ENCODE results near the gene CD14. TPM values are rescaled to one million over a fixed set of nuclear protein-coding genes. Genes with fewer than 3 reads are reported as not detected.

The CD14 gene
- total RNA-seq, 1 experiment from 2014 or later = 0.13 TPM

DNA sequence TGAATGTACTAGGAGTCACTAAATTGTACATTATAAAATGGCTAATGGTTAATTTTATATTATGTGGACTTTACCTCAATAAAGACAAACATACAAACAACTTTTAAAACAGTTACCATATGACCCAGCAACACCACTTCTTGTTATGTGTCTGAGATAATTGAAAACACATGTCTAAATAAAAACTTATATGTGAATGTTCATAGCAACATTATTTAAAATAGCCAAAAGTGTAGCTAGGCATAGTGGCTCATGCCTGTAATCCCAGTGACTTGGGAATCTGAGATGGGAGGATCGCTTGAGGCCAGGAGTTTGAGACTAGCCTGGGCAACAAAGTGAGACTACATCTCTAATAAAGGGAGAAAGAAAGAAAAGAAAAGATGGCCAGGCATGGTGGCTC is 45.5 kb downstream of the CD14 start:
- H4K8ac ChIP-seq (replicated peaks; ENCODE audit: insufficient read length, low read depth, low read length) = no peak overlapping the region
- H3T11ph ChIP-seq (ENCODE audit: low read length) = no peak overlapping the region
- no peaks in the 10 kb centered on the region for H3K36me3 Mint-ChIP-seq (ENCODE audit: insufficient read depth in 1 of 3, low read depth in 3 of 3)
- no peak overlapping the region for H4K5ac ChIP-seq (ENCODE audit: insufficient read length, low read depth, low read length)
- no peak overlapping the region for H3K27ac Mint-ChIP-seq
- TF ChIP-seq, protein P1, sequence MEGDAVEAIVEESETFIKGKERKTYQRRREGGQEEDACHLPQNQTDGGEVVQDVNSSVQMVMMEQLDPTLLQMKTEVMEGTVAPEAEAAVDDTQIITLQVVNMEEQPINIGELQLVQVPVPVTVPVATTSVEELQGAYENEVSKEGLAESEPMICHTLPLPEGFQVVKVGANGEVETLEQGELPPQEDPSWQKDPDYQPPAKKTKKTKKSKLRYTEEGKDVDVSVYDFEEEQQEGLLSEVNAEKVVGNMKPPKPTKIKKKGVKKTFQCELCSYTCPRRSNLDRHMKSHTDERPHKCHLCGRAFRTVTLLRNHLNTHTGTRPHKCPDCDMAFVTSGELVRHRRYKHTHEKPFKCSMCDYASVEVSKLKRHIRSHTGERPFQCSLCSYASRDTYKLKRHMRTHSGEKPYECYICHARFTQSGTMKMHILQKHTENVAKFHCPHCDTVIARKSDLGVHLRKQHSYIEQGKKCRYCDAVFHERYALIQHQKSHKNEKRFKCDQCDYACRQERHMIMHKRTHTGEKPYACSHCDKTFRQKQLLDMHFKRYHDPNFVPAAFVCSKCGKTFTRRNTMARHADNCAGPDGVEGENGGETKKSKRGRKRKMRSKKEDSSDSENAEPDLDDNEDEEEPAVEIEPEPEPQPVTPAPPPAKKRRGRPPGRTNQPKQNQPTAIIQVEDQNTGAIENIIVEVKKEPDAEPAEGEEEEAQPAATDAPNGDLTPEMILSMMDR (conservative IDR thresholded peaks at IDR 0.05) = no peak
- no peak overlapping the region for H3K18ac ChIP-seq (ENCODE audit: insufficient read length, low read depth, low read length)
- H3K4me1 ChIP-seq (ENCODE audit: insufficient read depth, low read length) = no peaks in the 10 kb centered on the region
- H3K79me1 ChIP-seq (ENCODE audit: insufficient read depth, low read depth, low read length, poor library complexity, severe bottlenecking) = no peaks in the 10 kb centered on the region
- H3K9ac ChIP-seq (ENCODE audit: extremely low read depth, insufficient read length, low read length) = no peak overlapping the region
- no peak overlapping the region for H2AK5ac ChIP-seq (ENCODE audit: insufficient read length, low read length)
- no peak overlapping the region for H4K91ac ChIP-seq (ENCODE audit: insufficient read length, low read depth, low read length)
- no peaks in the 10 kb centered on the region for H3K27me3 ChIP-seq (ENCODE audit: insufficient read depth, low read length)
- no peak for DNase-seq
- WGBS (ENCODE audit: extremely low coverage, insufficient read length, low lambda C conversion rate) = no CpG with 5 or more reads among the region's 1 CpG
- no peak overlapping the region for H2BK120ac ChIP-seq (ENCODE audit: low read depth, low read length, poor library complexity, severe bottlenecking)
- no peak overlapping the region for H3K4ac ChIP-seq (ENCODE audit: low read depth, low read length)
- H3K9me3 Mint-ChIP-seq = peaks cover 9 to 13% of the 10 kb centered on the region in 2 experiments
- no peaks in the 10 kb centered on the region for H4K20me1 ChIP-seq (ENCODE audit: control insufficient read depth, insufficient read depth, insufficient read length)
- no peak overlapping the region for H3K14ac ChIP-seq (ENCODE audit: insufficient read depth, low read length)
- no peak overlapping the region for H2AFZ ChIP-seq (ENCODE audit: low read length)
- H3K79me2 ChIP-seq (ENCODE audit: insufficient read depth, low read length) = no peaks in the 10 kb centered on the region
- H2BK5ac ChIP-seq (ENCODE audit: insufficient read length, low read length) = no peak overlapping the region
- H2BK15ac ChIP-seq (ENCODE audit: low read depth, low read length) = no peak overlapping the region
- H3K27ac ChIP-seq (ENCODE audit: insufficient read length, low read depth, low read length) = no peak overlapping the region
- H2BK20ac ChIP-seq (ENCODE audit: low read depth, low read length, poor library complexity, severe bottlenecking) = no peak overlapping the region
- H3K4me3 Mint-ChIP-seq = no peak overlapping the region
- peaks cover 7% of the 10 kb centered on the region for H3K27me3 Mint-ChIP-seq (ENCODE audit: low read depth)
- H3K9me3 ChIP-seq (ENCODE audit: control insufficient read depth, low read depth, low read length) = no peaks in the 10 kb centered on the region
- H3K4me2 ChIP-seq (ENCODE audit: insufficient read depth, insufficient read length, low read length) = no peak overlapping the region
- no peaks in the 10 kb centered on the region for H3K23me2 ChIP-seq (ENCODE audit: insufficient read length, low read depth, low read length, poor library complexity, severe bottlenecking)
- H3K4me1 Mint-ChIP-seq = no peaks in the 10 kb centered on the region
- no peak overlapping the region for H3K23ac ChIP-seq (ENCODE audit: insufficient read length, low read depth, low read length)
- H2BK12ac ChIP-seq (ENCODE audit: insufficient read length, low read depth, low read length) = no peak overlapping the region
- no peak overlapping the region for H3K56ac ChIP-seq (ENCODE audit: insufficient read length, low read depth, low read length)

Small RNAs within 50 kb of the gene (microRNA-seq; reads per million reads assigned to microRNA genes)
- gene MIR3655 (ENCODE audit: borderline microRNAs expressed) = not detected

Other genes starting within 250 kb of the CD14 start
- gene ANKHD1, start 231.3 kb downstream of the CD14 start, total RNA-seq (2021) = 102 and 105 TPM in 2 replicates
- gene EIF4EBP3, start 85.5 kb downstream of the CD14 start, total RNA-seq (2021) = 7.7 and 10.1 TPM in 2 replicates
- 49.3 and 54.0 TPM in 2 replicates for gene SRA1, start 75.7 kb downstream of the CD14 start, total RNA-seq (2021)
- gene APBB3, start 68.6 kb downstream of the CD14 start, total RNA-seq (2021) = 23.8 and 23.9 TPM in 2 replicates
- 92.0 and 92.3 TPM in 2 replicates for gene SLC35A4, start 68.3 kb downstream of the CD14 start, total RNA-seq (2021)
- 37.3 and 39.3 TPM in 2 replicates for gene TMCO6, start 6.3 kb upstream of the CD14 start, total RNA-seq (2021)
- gene NDUFA2, start 14.5 kb upstream of the CD14 start, total RNA-seq (2021) = 84.9 and 86.6 TPM in 2 replicates
- gene IK, start 14.7 kb upstream of the CD14 start, total RNA-seq (2021) = 75.2 and 79.3 TPM in 2 replicates
- 24.7 and 26.6 TPM in 2 replicates for gene WDR55, start 31.7 kb upstream of the CD14 start, total RNA-seq (2021)
- 2.3 and 2.4 TPM in 2 replicates for gene DND1, start 40.4 kb upstream of the CD14 start, total RNA-seq (2021)
- 70.2 and 76.3 TPM in 2 replicates for gene HARS1, start 58.2 kb upstream of the CD14 start, total RNA-seq (2021)
- gene HARS2, start 58.3 kb upstream of the CD14 start, total RNA-seq (2021) = 20.2 and 20.5 TPM in 2 replicates
- gene ZMAT2, start 67.3 kb upstream of the CD14 start, total RNA-seq (2021) = 61.0 and 61.8 TPM in 2 replicates
- gene PCDHA1, start 153.0 kb upstream of the CD14 start, total RNA-seq (2021) = 0.44 and 0.61 TPM in 2 replicates
- 0.18 and 0.20 TPM in 2 replicates for gene PCDHA2, start 161.7 kb upstream of the CD14 start, total RNA-seq (2021)
- gene PCDHA3, start 167.9 kb upstream of the CD14 start, total RNA-seq (2021) = 0.20 TPM in 1 of 2 replicates, not detected in the other
- 3.5 and 3.9 TPM in 2 replicates for gene PCDHA4, start 173.9 kb upstream of the CD14 start, total RNA-seq (2021)
- 0.33 and 0.39 TPM in 2 replicates for gene PCDHA5, start 188.4 kb upstream of the CD14 start, total RNA-seq (2021)
- gene PCDHA6, start 194.8 kb upstream of the CD14 start, total RNA-seq (2021) = 4.5 and 4.9 TPM in 2 replicates
- 0.48 and 0.86 TPM in 2 replicates for gene PCDHA7, start 201.1 kb upstream of the CD14 start, total RNA-seq (2021)
- gene PCDHA8, start 208.0 kb upstream of the CD14 start, total RNA-seq (2021) = 0.57 and 0.79 TPM in 2 replicates
- 0.46 and 0.55 TPM in 2 replicates for gene PCDHA9, start 215.2 kb upstream of the CD14 start, total RNA-seq (2021)
- gene PCDHA10, start 222.7 kb upstream of the CD14 start, total RNA-seq (2021) = 10.4 and 10.7 TPM in 2 replicates
- gene PCDHA11, start 235.8 kb upstream of the CD14 start, total RNA-seq (2021) = 6.3 and 6.6 TPM in 2 replicates
- 7.1 and 7.2 TPM in 2 replicates for gene PCDHA12, start 242.1 kb upstream of the CD14 start, total RNA-seq (2021)
- gene PCDHA13, start 248.9 kb upstream of the CD14 start, total RNA-seq (2021) = 1.0 and 1.1 TPM in 2 replicates

Measured in H9 (cell line).